ENCODE results near the gene ITPA.
"Not testable (repeated sequence)": the region's sequence is repeated elsewhere in the genome, so short reads cannot be mapped to it uniquely, and the experiment has no call there.

Gene ITPA

GRCh38 chr20:3173610-3174441 is 35.5 kb upstream of the ITPA start:
- peak; percentile 90 for DNase-seq

DNA sequence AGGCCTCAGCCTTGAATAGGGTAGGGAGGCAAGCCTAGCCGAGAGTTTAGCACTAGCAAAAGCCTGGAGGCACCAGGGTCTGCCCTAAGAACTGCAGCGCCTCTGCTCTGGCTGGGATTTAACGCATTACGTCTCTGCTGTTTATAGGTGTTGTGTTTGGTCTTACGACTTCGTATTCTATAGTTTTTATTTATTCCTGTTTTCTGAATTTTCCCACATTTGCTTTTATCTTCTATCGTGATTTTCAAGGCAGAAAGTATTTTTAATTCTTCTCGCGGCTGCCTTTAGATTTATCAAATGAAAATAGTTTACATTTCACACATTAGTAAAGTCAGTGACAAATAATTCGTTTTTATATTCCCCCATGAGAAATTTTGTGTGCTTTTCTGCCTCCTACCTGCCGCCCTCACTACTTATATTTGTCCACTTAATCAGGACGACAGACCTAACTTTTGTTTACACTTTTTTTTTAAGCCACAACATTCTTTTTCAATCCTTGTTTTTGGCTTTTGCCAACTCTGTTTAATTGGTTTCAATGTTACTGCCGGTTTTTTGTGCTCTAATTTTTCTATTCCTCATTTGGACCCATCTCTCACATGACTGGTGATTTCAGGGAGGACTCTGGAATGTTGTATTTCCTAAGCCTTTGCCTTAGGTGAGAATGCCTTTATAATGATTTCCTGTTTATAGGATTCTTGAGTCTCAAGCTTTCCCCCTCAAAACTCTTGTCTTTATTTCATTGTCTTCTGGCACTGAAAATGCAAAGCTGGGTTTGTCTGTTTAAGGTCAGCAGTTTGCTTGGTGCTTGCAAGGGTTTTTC is 34.6 kb upstream of the ITPA start:
- DNase-seq = no peak

DNA sequence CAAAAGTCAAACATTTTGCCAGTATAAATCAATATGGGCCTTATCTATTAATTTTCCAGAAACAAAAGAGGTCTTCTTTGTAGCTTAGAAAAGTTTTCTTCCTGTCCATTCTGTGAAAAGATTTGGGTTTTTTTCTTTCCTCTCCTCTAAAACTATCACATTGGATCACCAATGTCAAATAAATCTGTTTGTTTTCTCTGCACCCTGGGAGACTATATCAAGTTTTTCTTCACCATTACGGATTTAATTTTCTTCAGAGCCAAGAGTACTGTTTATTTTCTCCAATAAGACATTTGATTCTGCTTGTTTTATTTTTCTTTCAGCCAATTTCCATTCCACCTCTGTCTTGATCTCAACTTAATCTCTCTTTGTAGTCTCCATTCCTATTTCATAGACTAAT is 34.0 kb upstream of the ITPA start:
- DNase-seq = no peak

DNA sequence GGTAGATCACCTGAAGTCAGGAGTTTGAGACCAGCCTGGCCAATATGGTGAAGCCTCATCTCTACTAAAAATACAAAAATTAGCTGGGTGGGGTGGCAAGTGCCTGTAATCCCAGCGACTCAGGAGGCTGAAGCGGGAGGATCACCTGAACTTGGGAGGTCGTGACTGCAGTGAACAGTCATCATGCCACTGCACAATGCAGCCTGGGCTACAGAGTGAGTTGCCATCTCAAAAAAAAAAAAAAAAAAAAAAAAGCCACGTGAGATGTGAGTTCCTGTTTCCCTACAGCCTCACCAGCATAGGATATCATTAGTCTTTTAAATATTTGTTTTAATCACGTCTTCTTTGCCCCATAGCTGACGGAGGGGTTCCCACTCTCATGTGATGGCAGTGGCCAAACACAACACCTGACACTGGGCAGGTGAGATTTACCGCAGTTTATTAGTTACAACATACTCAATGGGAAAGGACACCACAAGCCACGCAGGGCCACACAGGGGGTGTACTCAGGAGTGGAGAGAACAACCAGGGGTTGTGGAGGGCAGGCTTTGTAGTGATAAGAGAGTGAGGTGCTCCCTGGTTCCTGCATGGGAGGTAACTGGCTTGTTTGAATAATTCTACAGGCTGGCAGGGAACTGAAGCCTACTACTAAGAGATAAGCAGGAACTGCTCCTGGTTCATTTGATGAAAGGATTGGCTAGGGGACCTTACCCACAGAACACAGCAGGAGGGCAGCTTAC is 31.4 kb upstream of the ITPA start:
- DNase-seq = no peak

DNA sequence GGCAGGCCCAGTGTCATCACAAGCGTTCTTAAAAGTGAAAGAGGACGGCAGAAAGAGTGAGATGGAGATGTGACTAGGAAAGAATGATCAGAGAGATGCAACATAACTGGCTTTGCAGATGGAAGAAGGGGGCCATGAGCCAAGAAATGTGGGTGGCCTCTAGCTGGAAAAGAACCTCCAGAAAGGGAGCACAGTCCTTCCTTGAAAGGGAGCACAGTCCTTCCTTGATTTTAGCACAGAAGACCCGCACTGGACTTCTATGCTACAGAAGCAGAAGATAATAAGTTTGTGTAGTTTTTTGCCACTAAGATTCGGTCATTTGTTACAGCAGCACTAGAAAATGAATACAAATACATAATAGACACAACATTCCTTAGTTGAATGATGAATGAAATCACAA is 29.0 kb upstream of the ITPA start:
- no peak for DNase-seq

DNA sequence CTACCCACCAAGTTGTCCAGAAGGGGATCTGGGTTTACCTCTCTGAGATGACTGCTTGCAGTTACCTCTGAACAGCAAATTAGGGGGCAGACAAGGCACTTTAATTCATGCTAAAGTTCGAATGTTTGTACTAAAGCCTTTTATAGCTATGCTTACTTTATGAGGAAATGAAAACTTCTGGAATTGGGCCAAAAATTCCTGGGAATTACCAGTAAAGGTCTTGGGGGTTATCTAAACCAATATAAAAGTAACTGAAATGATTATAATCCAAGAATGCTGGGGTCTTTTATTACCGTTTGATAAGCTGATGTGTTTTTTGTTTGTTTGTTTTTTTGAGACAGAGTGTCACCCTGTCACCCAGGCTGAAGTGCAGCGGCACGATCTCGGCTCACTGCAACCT is 28.0 kb upstream of the ITPA start:
- no peak for DNase-seq

DNA sequence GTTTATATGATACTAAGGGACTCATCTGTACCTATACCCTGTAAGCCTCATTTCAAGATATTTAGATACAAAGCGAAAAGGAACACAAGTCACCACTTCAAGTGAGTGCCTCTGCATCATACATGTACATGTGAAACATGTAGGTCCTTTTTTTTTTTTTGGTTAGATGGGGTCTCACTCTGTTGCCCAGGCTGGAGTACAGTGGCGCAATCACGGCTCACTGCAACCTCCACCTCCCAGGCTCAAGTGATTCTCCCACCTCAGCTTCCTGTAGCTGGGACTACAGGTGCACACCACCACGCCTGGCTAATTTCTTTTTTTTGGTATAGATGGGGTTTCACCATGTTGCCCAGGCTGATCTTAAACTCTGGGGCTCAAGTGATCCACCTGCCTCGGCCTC is 26.9 kb upstream of the ITPA start:
- not testable (repeated sequence) for DNase-seq

- no peak for DNase-seq
Measured at GRCh38 chr20:3183896-3184612, 25.2 kb upstream of the ITPA start.

DNA sequence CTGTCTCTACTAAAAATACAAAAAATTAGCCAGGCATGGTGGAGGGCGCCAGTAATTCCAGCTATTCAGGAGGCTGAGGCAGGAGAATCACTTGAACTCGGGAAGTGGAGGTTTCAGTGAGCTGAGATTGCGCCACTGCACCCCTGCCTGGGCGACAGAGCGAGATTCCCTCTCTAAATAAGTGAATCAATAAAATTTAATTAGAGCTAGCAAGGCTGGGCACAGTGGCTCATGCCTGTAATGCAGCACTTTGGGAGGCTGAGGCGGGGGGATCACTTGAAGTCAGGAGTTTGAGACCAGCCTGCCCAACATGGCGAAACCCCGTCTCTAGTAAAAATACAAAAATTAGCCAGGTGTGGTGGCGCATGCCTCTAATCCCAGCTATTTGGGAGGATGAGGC is 21.4 kb upstream of the ITPA start:
- not testable (repeated sequence) for DNase-seq

GRCh38 chr20:3188823-3189413 is 20.4 kb upstream of the ITPA start:
- no peak for DNase-seq

DNA sequence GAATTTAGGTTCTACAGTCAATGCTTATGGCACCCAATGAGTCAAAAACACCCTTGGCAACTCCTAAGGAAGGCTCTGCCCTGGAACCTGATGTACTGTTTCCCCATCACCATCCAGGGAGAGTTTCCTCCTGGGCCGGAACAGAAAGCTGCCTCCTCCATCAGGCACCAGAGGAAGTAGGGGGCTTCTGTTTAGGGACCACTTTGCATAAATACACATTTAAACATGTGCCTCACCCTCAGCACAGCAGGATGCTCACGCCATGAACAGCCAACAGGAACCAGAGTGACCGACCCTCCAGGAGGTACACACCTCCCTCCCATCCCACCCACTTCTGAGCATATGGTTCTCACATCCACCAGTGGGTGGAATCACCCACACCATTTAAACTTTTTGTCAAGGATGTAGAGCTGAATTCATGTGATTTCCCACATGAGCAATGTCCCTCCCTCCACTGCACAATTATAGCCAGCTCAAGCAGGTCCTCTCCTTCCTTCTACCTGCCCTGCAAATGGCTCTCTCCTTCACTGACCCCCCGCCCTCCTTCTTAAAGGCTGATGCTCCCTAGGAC is 19.7 kb upstream of the ITPA start:
- DNase-seq = no peak

- no peak for DNase-seq
Measured at GRCh38 chr20:3190681-3191111, 18.6 kb upstream of the ITPA start.

GRCh38 chr20:3192226-3193015 is 16.9 kb upstream of the ITPA start:
- DNase-seq = no peak

DNA sequence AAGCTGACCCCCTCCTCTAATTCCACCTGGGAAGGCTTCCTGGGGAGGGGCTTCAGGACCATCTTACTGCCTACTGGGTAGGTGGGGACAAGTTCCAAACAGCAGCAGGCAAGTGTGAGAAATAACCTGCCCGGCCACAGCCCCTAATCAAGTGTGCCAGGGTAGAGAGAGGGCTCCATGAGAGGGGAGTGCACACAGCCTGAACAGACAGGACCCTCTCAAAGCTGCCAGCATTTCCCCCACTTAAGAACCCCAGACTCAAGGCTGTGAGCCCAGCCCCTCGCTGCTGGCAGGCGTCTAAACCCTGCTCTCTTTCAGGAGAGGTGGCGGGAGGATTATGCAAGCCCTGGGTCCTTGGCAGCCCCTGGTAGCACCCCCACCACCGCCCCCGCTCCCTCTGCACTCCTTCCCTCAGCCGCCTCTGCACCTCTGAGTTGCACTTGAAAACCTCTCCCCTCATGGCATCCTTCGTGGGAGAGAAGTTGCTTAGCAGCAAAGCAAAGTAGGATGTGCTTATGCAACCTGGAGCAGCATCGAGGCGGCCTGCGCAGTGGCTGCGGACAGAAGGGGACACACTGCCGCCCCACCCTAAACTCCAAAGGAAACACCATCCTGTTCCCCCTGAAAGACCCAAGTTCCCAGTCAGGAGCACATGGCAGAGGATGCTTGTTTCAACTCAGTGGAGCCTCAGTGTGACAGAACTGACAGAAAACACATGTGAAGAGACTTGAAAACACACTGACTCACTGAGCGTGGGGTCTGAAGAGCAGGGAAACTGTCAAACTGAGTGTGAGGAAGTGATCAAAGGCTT is 15.3 kb upstream of the ITPA start:
- DNase-seq = no peak

GRCh38 chr20:3194617-3195280 is 14.5 kb upstream of the ITPA start:
- DNase-seq = no peak

DNA sequence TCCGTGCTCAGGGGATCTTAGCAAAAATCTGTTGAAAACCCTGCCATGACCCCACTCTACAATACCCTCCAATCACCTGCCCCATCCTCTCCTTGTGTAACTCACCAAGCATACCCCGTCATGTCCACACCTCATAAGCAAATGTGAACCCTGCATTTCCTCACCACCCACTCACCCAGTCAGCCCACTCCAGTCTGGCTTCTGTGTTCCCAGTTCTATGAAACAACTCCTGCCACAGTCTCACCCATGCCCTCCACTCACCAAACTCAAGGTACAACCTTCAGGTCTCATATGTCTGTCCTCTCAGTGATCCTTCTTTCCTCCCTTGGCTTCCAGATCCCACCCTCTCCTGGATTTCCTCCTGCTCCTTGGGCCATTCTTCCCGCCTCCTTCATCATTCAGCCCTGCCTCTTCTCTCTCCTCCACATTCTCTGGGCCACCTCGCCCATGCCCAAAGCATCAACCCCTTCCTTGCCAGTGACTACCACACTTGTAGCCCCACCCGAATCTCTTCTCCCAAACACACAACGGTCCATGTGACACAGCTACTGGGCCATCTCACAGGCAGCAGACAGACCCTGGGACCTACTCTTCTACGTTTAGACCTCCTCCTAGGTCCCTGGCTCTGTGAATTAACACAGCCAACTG is 13.6 kb upstream of the ITPA start:
- DNase-seq = no peak

GRCh38 chr20:3199206-3199605 is 10.1 kb upstream of the ITPA start:
- no peak for DNase-seq

- no peak for DNase-seq
Measured at GRCh38 chr20:3199976-3200755, 9.1 kb upstream of the ITPA start.

Data from CD4-positive, alpha-beta T cell treated with Interleukin-17A for 1 hour (primary cell).